H9 (cell line): ENCODE measurements around the gene RPL28. TPM values are rescaled to one million over a fixed set of nuclear protein-coding genes. Genes with fewer than 3 reads are reported as not detected.

Experiments used
- DNase-seq: peaks from one replicate; pipeline ENCODE4 v3.0.0-alpha.2; 2017
- H2AFZ ChIP-seq: one replicate; pipeline ENCODE4 v1.6.1; 2013; ENCODE audit warnings: mild to moderate bottlenecking, low read length, control low read depth, moderate library complexity
- H2AK5ac ChIP-seq: 2 replicates; pipeline ENCODE4 v1.6.1; 2013; ENCODE audit warnings: low read length, control low read depth, mixed read lengths; ENCODE audit not compliant: insufficient read length
- H2BK120ac ChIP-seq: one replicate; pipeline ENCODE4 v1.6.1; 2013; ENCODE audit warnings: low read depth, mild to moderate bottlenecking, low read length, control low read depth, inconsistent platforms; ENCODE audit not compliant: poor library complexity, severe bottlenecking
- H2BK12ac ChIP-seq: 2 replicates; pipeline ENCODE4 v1.6.1; 2013; ENCODE audit warnings: low read length, control low read depth, mixed read lengths, low read depth; ENCODE audit not compliant: insufficient read length
- H2BK15ac ChIP-seq: 2 replicates; pipeline ENCODE4 v1.6.1; 2013; ENCODE audit warnings: low read depth, low read length, control low read depth
- H2BK20ac ChIP-seq: one replicate; pipeline ENCODE4 v1.6.1; 2013; ENCODE audit warnings: low read depth, mild to moderate bottlenecking, low read length, control low read depth, inconsistent platforms; ENCODE audit not compliant: poor library complexity, severe bottlenecking
- H2BK5ac ChIP-seq: 2 replicates; pipeline ENCODE4 v1.6.1; 2013; ENCODE audit warnings: low read length, control low read depth, mixed read lengths; ENCODE audit not compliant: insufficient read length
- H3K14ac ChIP-seq: 2 replicates; pipeline ENCODE4 v1.6.1; 2013; ENCODE audit warnings: low read length, control low read depth; ENCODE audit not compliant: insufficient read depth
- H3K18ac ChIP-seq: 2 replicates; pipeline ENCODE4 v1.6.1; 2013; ENCODE audit warnings: low read depth, mild to moderate bottlenecking, mixed read lengths, low read length, control low read depth; ENCODE audit not compliant: insufficient read length
- H3K23ac ChIP-seq: 2 replicates; pipeline ENCODE4 v1.6.1; 2013; ENCODE audit warnings: low read length, control low read depth, mixed read lengths, low read depth; ENCODE audit not compliant: insufficient read length
- H3K23me2 ChIP-seq: 2 replicates; pipeline ENCODE4 v1.6.1; 2013; ENCODE audit warnings: low read depth, mild to moderate bottlenecking, mixed read lengths, low read length, control low read depth; ENCODE audit not compliant: insufficient read length, poor library complexity, severe bottlenecking
- H3K27ac ChIP-seq: 2 replicates; pipeline ENCODE4 v1.5.1; 2013; ENCODE audit warnings: low read length, control low read depth, mixed read lengths, low read depth; ENCODE audit not compliant: insufficient read length
- H3K27me3 ChIP-seq: 2 replicates; pipeline ENCODE4 v1.6.1; 2013; ENCODE audit warnings: low read length, control low read depth, inconsistent platforms; ENCODE audit not compliant: insufficient read depth
- H3K4ac ChIP-seq: 2 replicates; pipeline ENCODE4 v1.6.1; 2013; ENCODE audit warnings: low read depth, mild to moderate bottlenecking, control low read depth, inconsistent platforms, low read length, moderate library complexity
- H3K4me1 ChIP-seq: 2 replicates; pipeline ENCODE4 v1.6.1; 2013; ENCODE audit warnings: low read length, control low read depth, inconsistent platforms; ENCODE audit not compliant: insufficient read depth
- H3K4me2 ChIP-seq: 2 replicates; pipeline ENCODE4 v1.6.1; 2013; ENCODE audit warnings: low read length, control low read depth, mixed read lengths; ENCODE audit not compliant: insufficient read length, insufficient read depth
- H3K56ac ChIP-seq: 2 replicates; pipeline ENCODE4 v1.6.1; 2013; ENCODE audit warnings: low read depth, mild to moderate bottlenecking, mixed read lengths, low read length, control low read depth; ENCODE audit not compliant: insufficient read length
- H3K79me1 ChIP-seq: 2 replicates; pipeline ENCODE4 v1.6.1; 2013; ENCODE audit warnings: low read depth, mild to moderate bottlenecking, moderate library complexity, low read length, control low read depth, inconsistent platforms; ENCODE audit not compliant: insufficient read depth, poor library complexity, severe bottlenecking
- H3K79me2 ChIP-seq: 2 replicates; pipeline ENCODE4 v1.6.1; 2013; ENCODE audit warnings: low read length, control low read depth, inconsistent platforms; ENCODE audit not compliant: insufficient read depth
- H3K9ac ChIP-seq: 2 replicates; pipeline ENCODE4 v1.6.1; 2013; ENCODE audit warnings: low read length, control low read depth, mixed read lengths; ENCODE audit not compliant: insufficient read length; ENCODE audit errors: extremely low read depth
- H3K9me3 ChIP-seq: one replicate; pipeline ENCODE4 v1.6.1; 2013; ENCODE audit warnings: low read depth, low read length, inconsistent platforms; ENCODE audit not compliant: control insufficient read depth
- H3T11ph ChIP-seq: one replicate; pipeline ENCODE4 v1.6.1; 2013; ENCODE audit warnings: mild to moderate bottlenecking, low read length, control low read depth, inconsistent platforms
- H4K20me1 ChIP-seq: one replicate; pipeline ENCODE4 v1.6.1; 2013; ENCODE audit not compliant: control insufficient read depth, insufficient read length, insufficient read depth
- H4K5ac ChIP-seq: 2 replicates; pipeline ENCODE4 v1.6.1; 2013; ENCODE audit warnings: low read depth, mild to moderate bottlenecking, mixed read lengths, low read length, control low read depth; ENCODE audit not compliant: insufficient read length
- H4K8ac ChIP-seq: replicated peaks from 2 replicates; pipeline ENCODE4 v1.6.1; 2013; ENCODE audit warnings: low read length, control low read depth, mixed read lengths, low read depth; ENCODE audit not compliant: insufficient read length
- H4K91ac ChIP-seq: 2 replicates; pipeline ENCODE4 v1.6.1; 2013; ENCODE audit warnings: low read depth, mild to moderate bottlenecking, moderate library complexity, mixed read lengths, low read length, control low read depth; ENCODE audit not compliant: insufficient read length
- H3K27ac Mint-ChIP-seq, 3 experiments: 2 replicates in 2 of 3; 3 replicates in 1 of 3; pipeline ENCODE4 v1.8.0; 2020 to 2021; ENCODE audit warnings: mixed read lengths in 3 of 3, mild to moderate bottlenecking in 1 of 3, moderate library complexity in 1 of 3
- H3K27me3 Mint-ChIP-seq: 2 replicates; pipeline ENCODE4 v1.8.0; 2021; ENCODE audit warnings: low read depth, mild to moderate bottlenecking, moderate library complexity, mixed read lengths
- H3K36me3 Mint-ChIP-seq, 3 experiments: 2 replicates in 2 of 3; 3 replicates in 1 of 3; pipeline ENCODE4 v1.8.0; 2020 to 2021; ENCODE audit warnings: low read depth in 3 of 3, mixed read lengths in 3 of 3; ENCODE audit not compliant: insufficient read depth in 1 of 3
- H3K4me1 Mint-ChIP-seq, 2 experiments: 2 replicates each; pipeline ENCODE4 v1.8.0; 2020; ENCODE audit warnings: mixed read lengths in 2 of 2
- H3K4me3 Mint-ChIP-seq, 2 experiments: 2 replicates in 1 of 2; 3 replicates in 1 of 2; pipeline ENCODE4 v1.8.0; 2020 to 2021; ENCODE audit warnings: mild to moderate bottlenecking in 2 of 2, mixed read lengths in 2 of 2, moderate library complexity in 1 of 2
- H3K9me3 Mint-ChIP-seq, 2 experiments: 2 replicates in 1 of 2; 3 replicates in 1 of 2; pipeline ENCODE4 v1.8.0; 2020; ENCODE audit warnings: mild to moderate bottlenecking in 2 of 2, mixed read lengths in 2 of 2, moderate library complexity in 1 of 2
- CTCF ChIP-seq: fragments of 200-600 bp; sonication (generic); conservative IDR thresholded peaks from 3 replicates; pipeline ENCODE4 v1.8.0; 2021; ENCODE audit warnings: antibody characterized with exemption, mild to moderate bottlenecking
- WGBS: extraction: QIAGEN DNeasy Blood & Tissue Kit; methylation state at CpG from one replicate; pipeline ENCODE4 v1.1.7; 2013; ENCODE audit warnings: missing lambda C conversion rate, low lambda C conversion rate, mixed read lengths; ENCODE audit not compliant: insufficient read length; ENCODE audit errors: extremely low coverage; 5-methylcytosine and 5-hydroxymethylcytosine counted together
- total RNA-seq: library from RNA; stranded (reverse); gene quantifications from 2 replicates; pipeline ENCODE4 v1.2.1, GENCODE V29; 2021

The RPL28 gene
- total RNA-seq, 1 experiment from 2014 or later = 2,076 TPM

DNA sequence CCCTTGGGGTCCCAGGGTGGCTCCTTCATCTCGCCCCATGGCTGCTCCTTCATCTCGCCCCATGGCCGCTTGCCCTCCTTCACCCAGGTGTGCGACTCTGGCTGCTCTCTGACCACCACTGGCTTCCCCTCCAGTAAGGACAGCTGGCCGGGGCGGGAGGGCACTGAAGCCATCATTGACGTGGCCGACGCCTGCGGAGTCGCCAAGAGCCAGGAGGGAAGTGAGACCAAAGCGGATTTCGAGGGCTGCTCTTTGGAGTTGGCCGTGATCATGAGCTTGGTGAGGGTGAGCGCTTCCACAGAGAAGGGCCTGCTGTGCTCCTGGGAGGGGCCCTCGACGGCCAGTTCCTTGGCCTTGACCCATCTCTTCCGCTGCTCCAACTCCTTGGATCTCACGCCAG lies 27.2 kb upstream of the RPL28 start:
- no peak overlapping the region for H3K4ac ChIP-seq
- H3T11ph ChIP-seq = no peak overlapping the region
- H3K79me2 ChIP-seq = no peaks in the 10 kb centered on the region
- H4K91ac ChIP-seq = no peak overlapping the region
- no peaks in the 10 kb centered on the region for H3K79me1 ChIP-seq
- no peak overlapping the region for H3K27ac ChIP-seq
- peaks cover 12 to 21% of the 10 kb centered on the region in 2 experiments for H3K4me1 Mint-ChIP-seq
- H3K14ac ChIP-seq = no peak overlapping the region
- H3K27me3 Mint-ChIP-seq = peaks cover 59% of the 10 kb centered on the region
- H3K9me3 ChIP-seq = no peaks in the 10 kb centered on the region
- peaks cover 3% of the 10 kb centered on the region for H3K23me2 ChIP-seq
- H2AFZ ChIP-seq = no peak overlapping the region
- H2BK12ac ChIP-seq = no peak overlapping the region
- no peak for DNase-seq
- H3K9ac ChIP-seq = no peak overlapping the region
- H4K20me1 ChIP-seq = no peaks in the 10 kb centered on the region
- no peak overlapping the region for H2AK5ac ChIP-seq
- no peaks in the 10 kb centered on the region for H3K9me3 Mint-ChIP-seq
- no peak overlapping the region for H4K8ac ChIP-seq
- no peak overlapping the region for H3K4me3 Mint-ChIP-seq
- H2BK20ac ChIP-seq = no peak overlapping the region
- no peak for TF ChIP-seq CTCF
- H3K36me3 Mint-ChIP-seq = no peaks in the 10 kb centered on the region
- no peak overlapping the region for H2BK120ac ChIP-seq
- H3K23ac ChIP-seq = no peak overlapping the region
- no peak overlapping the region for H3K4me2 ChIP-seq
- H3K56ac ChIP-seq = no peak overlapping the region
- no peak overlapping the region for H3K18ac ChIP-seq
- peaks cover 2% of the 10 kb centered on the region; the same call in 1 of the 2 replicates for H3K27me3 ChIP-seq
- no peak overlapping the region for H2BK5ac ChIP-seq
- no peak overlapping the region for H3K27ac Mint-ChIP-seq
- no peaks in the 10 kb centered on the region for H3K4me1 ChIP-seq
- H4K5ac ChIP-seq = no peak overlapping the region
- no CpG with 5 or more reads among the region's 19 CpGs for WGBS
- no peak overlapping the region for H2BK15ac ChIP-seq
